Measurements from ENCODE around the gene ARMC8.

GRCh38 chr3:138154534-138154933 lies 32.6 kb upstream of the ARMC8 start:
- TF ChIP-seq TEAD4 (IDR thresholded peaks at IDR 0.05; ENCODE audit: low read depth, low read length) (no peak), CTCF (IDR thresholded peaks at IDR 0.05; ENCODE audit: control extremely low read depth in 1 of 3, insufficient read depth in 1 of 3, low read depth in 1 of 3, low read length in 3 of 3) (no peak), JUND (IDR thresholded peaks at IDR 0.05; ENCODE audit: low read length) (no peak), RFX5 (IDR thresholded peaks at IDR 0.05; ENCODE audit: borderline replicate concordance, low read depth, low read length) (no peak), E2F6 (IDR thresholded peaks at IDR 0.05) (no peak), EP300 (IDR thresholded peaks at IDR 0.05; ENCODE audit: borderline replicate concordance in 1 of 2, low read depth in 2 of 2, low read length in 2 of 2) (no peak)

Data from H1 (cell line).